ENCODE data around the gene MATN4. TPM values are rescaled to one million over a fixed set of nuclear protein-coding genes. Genes with fewer than 3 reads are reported as not detected.

Gene MATN4
- total and polyA plus RNA-seq, 4 donors, result 0.14 to 0.49 (median 0.35) TPM

DNA sequence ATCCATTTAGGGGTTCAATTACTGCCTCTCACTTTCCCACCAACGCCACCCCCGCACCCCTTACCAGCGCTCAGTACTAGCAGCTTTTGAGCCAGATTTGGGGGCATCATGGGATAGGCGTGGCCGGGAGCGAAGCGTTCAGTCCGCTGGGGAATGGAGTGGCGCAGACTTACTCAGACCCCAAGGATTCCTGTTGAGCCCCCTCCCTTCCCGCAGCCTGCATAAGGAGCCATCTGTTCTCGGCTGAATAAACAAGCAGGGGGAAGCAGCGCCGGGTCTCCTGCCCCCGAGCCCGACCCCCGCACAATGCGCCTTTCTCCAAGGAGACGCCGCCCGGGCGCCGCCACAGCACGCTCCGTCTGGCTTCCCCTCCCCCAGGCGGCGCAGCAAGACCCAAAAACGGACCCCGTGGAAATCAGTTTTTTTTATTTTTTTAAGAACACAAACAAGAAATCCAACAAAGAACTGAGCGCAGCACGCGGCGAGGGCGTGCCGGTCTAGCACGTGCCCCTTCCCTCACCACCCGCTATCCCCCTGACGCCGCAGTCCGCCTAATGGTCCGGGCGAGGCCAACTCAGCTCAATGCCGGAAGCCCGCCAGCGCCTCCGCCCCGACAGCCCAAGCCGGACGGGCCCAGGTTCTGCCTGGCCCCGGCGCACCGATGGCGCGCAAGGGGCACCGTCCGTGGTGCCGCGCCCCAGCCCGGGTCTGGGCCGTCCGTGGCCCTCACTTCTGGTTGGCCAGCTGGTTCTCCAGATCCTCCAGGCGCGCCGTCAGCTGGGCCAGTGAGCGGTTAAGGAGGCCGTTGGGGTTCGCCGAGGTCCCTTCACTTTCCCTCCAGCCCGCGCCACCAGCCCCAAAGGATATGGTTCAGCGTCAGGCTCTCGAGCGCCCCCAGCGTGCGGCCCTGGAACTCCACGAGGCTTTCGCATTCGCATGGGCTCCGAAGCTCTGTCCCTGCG, 14.8 kb downstream of the MATN4 start:
- 4 to 5% methylated on average over 79 of the region's 79 CpGs for WGBS, 2 donors
- H3K4me3 ChIP-seq, result peak overlapping the region; percentile 53
- H3K9ac ChIP-seq (ENCODE audit: insufficient read depth in 1 of 2, low read length in 2 of 2), result no peak overlapping the region

DNA sequence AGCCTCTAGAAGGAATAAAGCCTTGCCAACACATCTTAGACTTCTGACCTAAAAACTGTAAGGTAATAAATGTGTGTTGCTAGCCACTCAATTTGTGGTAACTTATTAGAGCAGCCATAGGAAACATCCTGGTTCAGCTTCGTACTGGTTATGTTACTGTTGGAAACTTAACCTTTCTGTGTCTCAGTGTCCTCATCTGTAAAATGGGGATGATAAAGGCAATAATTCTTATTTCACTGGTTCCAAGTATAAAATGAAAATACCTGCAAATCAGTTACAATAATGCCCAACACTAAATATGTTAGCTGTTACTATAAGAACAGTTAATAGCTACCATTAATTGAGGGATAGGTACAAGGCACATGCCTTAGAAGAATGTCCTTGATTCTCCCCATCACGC, 15.8 kb downstream of the MATN4 start:
- TF ChIP-seq CTCF (IDR thresholded peaks at IDR 0.05; ENCODE audit: control extremely low read depth, extremely low read depth), result no peak

More for the DNA sequence above, 14.8 kb downstream of the MATN4 start:
- peak overlapping the region in 1 of 2 donors; percentile 70 for H3K27ac ChIP-seq (ENCODE audit: low read depth in 1 of 2, low read length in 1 of 2)
- H3K36me3 ChIP-seq (ENCODE audit: control insufficient read depth in 4 of 4, insufficient read depth in 4 of 4, low read length in 4 of 4), result no peaks in the 10 kb centered on the region
- H3K4me1 ChIP-seq (ENCODE audit: control insufficient read depth in 5 of 5, insufficient read depth in 5 of 5, low read length in 5 of 5), result peaks cover 0 to 12% (median 0%) of the 10 kb centered on the region in 5 donors
- DNase-seq (peak; percentile 71 to 76 (median 74)), ATAC-seq (ENCODE audit: insufficient read depth, low FRiP score) (peak; percentile 88)
- peak; percentile 86 for TF ChIP-seq CTCF (IDR thresholded peaks at IDR 0.05; ENCODE audit: control extremely low read depth, extremely low read depth)
- peaks cover 0 to 24% (median 18%) of the 10 kb centered on the region in 3 donors for H3K27me3 ChIP-seq (ENCODE audit: control insufficient read depth in 3 of 3, insufficient read depth in 3 of 3, low read length in 2 of 3)
- H3K9me3 ChIP-seq (ENCODE audit: control insufficient read depth in 4 of 4, insufficient read depth in 3 of 4, low read length in 3 of 4), result no peaks in the 10 kb centered on the region

DNA sequence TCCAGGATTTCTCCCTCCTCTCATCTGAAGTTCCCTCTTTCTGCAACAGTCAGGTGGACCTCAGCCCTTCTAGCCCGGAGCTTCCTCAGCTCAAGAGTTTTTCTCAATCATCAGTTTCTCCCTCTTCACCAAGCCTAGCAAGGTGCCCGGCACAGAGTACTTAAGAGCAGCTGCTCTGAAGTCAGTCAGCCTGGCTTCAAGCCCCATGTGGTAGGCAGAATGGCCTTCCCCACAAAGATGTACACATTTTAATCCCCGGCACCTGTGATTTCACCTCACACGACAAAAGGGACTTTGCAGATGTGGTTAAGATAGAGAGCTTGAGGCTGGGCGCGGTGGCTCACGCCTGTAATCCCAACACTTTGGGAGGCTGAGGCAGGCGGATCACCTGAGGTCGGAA, 16.6 kb downstream of the MATN4 start:
- no peak for ATAC-seq (ENCODE audit: insufficient read depth, low FRiP score)
- no peak overlapping the region for H3K27ac ChIP-seq (ENCODE audit: low read depth in 1 of 2, low read length in 1 of 2)
- H3K4me1 ChIP-seq (ENCODE audit: control insufficient read depth in 5 of 5, insufficient read depth in 5 of 5, low read length in 5 of 5), result peaks cover 0 to 12% (median 0%) of the 10 kb centered on the region in 5 donors
- no peak overlapping the region for H3K4me3 ChIP-seq
- DNase-seq, result no peak
- WGBS, 2 donors, result 82 to 83% methylated on average over 9 of the region's 9 CpGs
- H3K27me3 ChIP-seq (ENCODE audit: control insufficient read depth in 3 of 3, insufficient read depth in 3 of 3, low read length in 2 of 3), result peaks cover 0 to 24% (median 20%) of the 10 kb centered on the region in 3 donors
- H3K9ac ChIP-seq (ENCODE audit: insufficient read depth in 1 of 2, low read length in 2 of 2), result no peak overlapping the region
- H3K36me3 ChIP-seq (ENCODE audit: control insufficient read depth in 4 of 4, insufficient read depth in 4 of 4, low read length in 4 of 4), result no peaks in the 10 kb centered on the region
- no peaks in the 10 kb centered on the region for H3K9me3 ChIP-seq (ENCODE audit: control insufficient read depth in 4 of 4, insufficient read depth in 3 of 4, low read length in 3 of 4)
- TF ChIP-seq CTCF (IDR thresholded peaks at IDR 0.05; ENCODE audit: control extremely low read depth, extremely low read depth), result no peak

More for the DNA sequence above, 15.8 kb downstream of the MATN4 start:
- WGBS, 2 donors, result 84 to 86% methylated on average over 2 of the region's 2 CpGs
- Histone ChIP-seq H3K9me3 (ENCODE audit: control insufficient read depth in 4 of 4, insufficient read depth in 3 of 4, low read length in 3 of 4) (no peaks in the 10 kb centered on the region), H3K9ac (ENCODE audit: insufficient read depth in 1 of 2, low read length in 2 of 2) (no peak overlapping the region), H3K4me1 (ENCODE audit: control insufficient read depth in 5 of 5, insufficient read depth in 5 of 5, low read length in 5 of 5) (peaks cover 0 to 12% (median 0%) of the 10 kb centered on the region in 5 donors), H3K4me3 (no peak overlapping the region), H3K27ac (ENCODE audit: low read depth in 1 of 2, low read length in 1 of 2) (no peak overlapping the region), H3K36me3 (ENCODE audit: control insufficient read depth in 4 of 4, insufficient read depth in 4 of 4, low read length in 4 of 4) (no peaks in the 10 kb centered on the region), H3K27me3 (ENCODE audit: control insufficient read depth in 3 of 3, insufficient read depth in 3 of 3, low read length in 2 of 3) (peaks cover 0 to 24% (median 18%) of the 10 kb centered on the region in 3 donors)
- ATAC-seq (ENCODE audit: insufficient read depth, low FRiP score) (no peak), DNase-seq (peak in 1 of 3 donors; percentile 13)
